K562 (cell line): ENCODE data around the gene SPDYE3. TPM values are rescaled to one million over a fixed set of nuclear protein-coding genes. Genes with fewer than 3 reads are reported as not detected.
"Not testable (repeated sequence)": the region's sequence is repeated elsewhere in the genome, so short reads cannot be mapped to it uniquely, and the experiment has no call there.

Experiments
- ATF7 ChIP-seq: fragments of 450-650 bp; IDR thresholded peaks from 2 replicates; pipeline ENCODE4 v1.7.1; 2014; ENCODE audit warnings: mild to moderate bottlenecking, moderate library complexity
- CC2D1A ChIP-seq: fragments of 450-650 bp; IDR thresholded peaks from 2 replicates; pipeline ENCODE4 v1.6.1; 2017; ENCODE audit warnings: mild to moderate bottlenecking
- CREB3L1 ChIP-seq: fragments of 450-650 bp; IDR thresholded peaks from 2 replicates; pipeline ENCODE4 v1.6.1; 2014; ENCODE audit warnings: low read depth, mild to moderate bottlenecking, moderate library complexity, borderline replicate concordance
- CXXC5 ChIP-seq: fragments of 250-450 bp; sonication (Bioruptor Pico); IDR thresholded peaks from 2 replicates; pipeline ENCODE4 v1.8.0; 2022; ENCODE audit warnings: inconsistent platforms, mild to moderate bottlenecking, moderate library complexity
- ELF2 ChIP-seq: fragments of 250-450 bp; sonication (Bioruptor Pico); IDR thresholded peaks from 2 replicates; pipeline ENCODE4 v1.5.0; 2021; ENCODE audit warnings: mild to moderate bottlenecking
- FOXM1 ChIP-seq, 2 experiments: fragments of 450-650 bp in 1 of 2; sonication (generic) in 1 of 2; formaldehyde crosslinking in 1 of 2; IDR thresholded peaks; 2 replicates each; pipeline versions ENCODE4 v1.6.1 to v1.9.0; 2017 to 2022; ENCODE audit warnings: low read depth in 2 of 2, mild to moderate bottlenecking in 2 of 2, missing genetic modification reagents in 1 of 2, moderate library complexity in 1 of 2
- FOXO4 ChIP-seq: fragments of 450-650 bp; formaldehyde crosslinking; IDR thresholded peaks from 2 replicates; pipeline ENCODE4 v1.4.0; 2020; ENCODE audit warnings: mild to moderate bottlenecking, moderate library complexity
- GATAD2A ChIP-seq: fragments of 450-650 bp; IDR thresholded peaks from 2 replicates; pipeline ENCODE4 v1.6.1; 2017
- KDM4B ChIP-seq, 2 experiments: fragments of 450-650 bp in 1 of 2; sonication (generic) in 1 of 2; IDR thresholded peaks; 2 replicates each; pipeline ENCODE4 v1.6.1; 2016 to 2017; ENCODE audit warnings: borderline replicate concordance in 2 of 2, antibody characterized with exemption in 1 of 2, low read depth in 1 of 2, mild to moderate bottlenecking in 1 of 2
- MTA1 ChIP-seq: fragments of 450-650 bp; IDR thresholded peaks from 2 replicates; pipeline ENCODE4 v1.6.1; 2017; ENCODE audit warnings: borderline replicate concordance
- OTX1 ChIP-seq: fragments of 450-650 bp; formaldehyde crosslinking; IDR thresholded peaks from 2 replicates; pipeline ENCODE4 v1.4.0; 2022; ENCODE audit warnings: mild to moderate bottlenecking
- RB1 ChIP-seq: fragments of 450-650 bp; IDR thresholded peaks from 2 replicates; pipeline ENCODE4 v1.6.1; 2017; ENCODE audit warnings: low read depth, mild to moderate bottlenecking
- RBFOX2 ChIP-seq: fragments of 200-400 bp; formaldehyde crosslinking; IDR thresholded peaks from 2 replicates; pipeline ENCODE4 v1.6.1; 2017; ENCODE audit warnings: low read depth, mild to moderate bottlenecking, low read length, moderate library complexity
- SIN3B ChIP-seq: fragments of 450-650 bp; IDR thresholded peaks from 2 replicates; pipeline ENCODE4 v1.6.1; 2017; ENCODE audit warnings: low read depth, mild to moderate bottlenecking, moderate library complexity
- TAF1 ChIP-seq: IDR thresholded peaks from 2 replicates; pipeline ENCODE4 v1.6.1; 2011; ENCODE audit warnings: mild to moderate bottlenecking, low read length, moderate library complexity; ENCODE audit not compliant: insufficient read depth, control insufficient read depth, severe bottlenecking; ENCODE audit errors: extremely low read depth
- TAF9B ChIP-seq: fragments of 450-650 bp; IDR thresholded peaks from 2 replicates; pipeline ENCODE4 v1.6.1; 2018; ENCODE audit warnings: mild to moderate bottlenecking; ENCODE audit not compliant: partially characterized antibody
- TFAP4 ChIP-seq: sonication (generic); formaldehyde crosslinking; IDR thresholded peaks from 2 replicates; pipeline ENCODE4 v1.8.0; 2022; ENCODE audit warnings: missing genetic modification reagents, mild to moderate bottlenecking, moderate library complexity, borderline replicate concordance
- ZNF639 ChIP-seq, 2 experiments: fragments of 200-800 bp in 1 of 2; sonication (Bioruptor generic) in 1 of 2; sonication (generic) in 1 of 2; formaldehyde crosslinking in 1 of 2; IDR thresholded peaks in 1 of 2; conservative IDR thresholded peaks in 1 of 2; 2 replicates each; pipeline versions ENCODE4 v1.5.0 to v1.6.1; 2016 to 2020; ENCODE audit warnings: missing compliant biosample characterization in 1 of 2, missing genetic modification characterization in 1 of 2, missing genetic modification reagents in 1 of 2
- ZNF644 ChIP-seq: fragments of 200-800 bp; sonication (Bioruptor generic); IDR thresholded peaks from 2 replicates; pipeline ENCODE4 v1.6.1; 2016; ENCODE audit warnings: low read depth, missing genetic modification characterization, missing compliant biosample characterization
- ZNF76 ChIP-seq: fragments of 250-450 bp; sonication (Bioruptor Pico); IDR thresholded peaks from 2 replicates; pipeline ENCODE4 v1.4.0; 2020; ENCODE audit warnings: mild to moderate bottlenecking, moderate library complexity, borderline replicate concordance
- polyA plus RNA-seq, 8 experiments: library from polyadenylated mRNA; depleted of rRNA in 4 of 8; stranded (reverse) in 5 of 8; unstranded in 3 of 8; fragments of >200 nt; fragmentation: Nextera tagmentation in 2 of 8; fragmentation: Illumina TruSeq in 1 of 8; extraction: Ambion mirVana in 2 of 8; extraction: Trizol in 1 of 8; gene quantifications; 2 replicates each; pipeline versions ENCODE4 v1.2.1 to v1.2.3, GENCODE V29; 2011 to 2014; ENCODE audit warnings: inconsistent platforms in 1 of 8, missing spikeins in 1 of 8
- total RNA-seq, 7 experiments: library from RNA; depleted of rRNA in 6 of 7; stranded (reverse); fragments of >200 nt in 6 of 7; fragmentation: Illumina TruSeq in 2 of 7; extraction: Trizol in 2 of 7; gene quantifications; 2 replicates each; pipeline versions ENCODE4 v1.2.1 to v1.2.3, GENCODE V29; 2011 to 2021; ENCODE audit warnings: low replicate concordance in 1 of 7

The SPDYE3 gene
- total and polyA plus RNA-seq, 9 of the 15 experiments (the other 6 are each of a cell fraction or from before 2014, with no cell fraction given) = 0.04 to 3.3 (median 1.2) TPM; not detected in 6

GRCh38 chr7:100335566-100336466 lies 28.3 kb downstream of the SPDYE3 start (continued):
- TF ChIP-seq ELF2 (CRISPR knock-in tag) (peak; percentile 63; the same call in 1 of the 2 replicates), TAF9B (peak; percentile 89), GATAD2A (peak; percentile 46; the same call in 1 of the 2 replicates), RB1 (peak; percentile 91), ATF7 (peak; percentile 90), ZNF644 (tag) (0 out of 2 replicates have a peak, but pooled peaks have one; percentile 22), KDM4B (IDR thresholded peaks at IDR 0.05; ENCODE audit: borderline replicate concordance in 2 of 2, low read depth in 1 of 2) (peak in 1 of 2 experiments; percentile 78; a peak in 1 of 4 replicates), FOXO4 (CRISPR knock-in tag) (0 out of 2 replicates have a peak, but pooled peaks have one; percentile 63), ZNF76 (CRISPR knock-in tag) (0 out of 2 replicates have a peak, but pooled peaks have one; percentile 55), CREB3L1 (peak; percentile 73; the same call in 1 of the 2 replicates), RBFOX2 (peak; percentile 92), OTX1 (peak; percentile 92), TAF1 (peak; percentile 89), SIN3B (peak; percentile 92), FOXM1 (IDR thresholded peaks at IDR 0.05; ENCODE audit: low read depth) (peak; percentile 85), MTA1 (peak; percentile 79; the same call in 1 of the 2 replicates), CC2D1A (0 out of 2 replicates have a peak, but pooled peaks have one; percentile 70), TFAP4 (CRISPR knock-in tag) (peak; percentile 80), CXXC5 (CRISPR knock-in tag) (peak; percentile 95), ZNF639 (CRISPR knock-in tag; conservative IDR thresholded peaks at IDR 0.05 in 1 of 2, IDR thresholded peaks at IDR 0.05 in 1 of 2) (peak in 1 of 2 experiments; percentile 75; a peak in 1 of 4 replicates)
- TF ChIP-seq FOXM1 (CRISPR knock-in tag; IDR thresholded peaks at IDR 0.05; ENCODE audit: low read depth) = not testable (repeated sequence)
